Transverse colon (tissue), 4 donors: ENCODE data around the gene SAMD14.

ENCODE experiments used
- EP300 ChIP-seq: sonication (generic); formaldehyde crosslinking; IDR thresholded peaks from one replicate; pipeline ENCODE4 v1.6.1; 2017; ENCODE audit warnings: antibody characterized with exemption, low read depth
- POLR2A ChIP-seq: fragments of 450-650 bp; IDR thresholded peaks from one replicate; pipeline ENCODE4 v1.6.1; 2016; ENCODE audit warnings: antibody characterized with exemption, mild to moderate bottlenecking, moderate library complexity
- POLR2AphosphoS5 ChIP-seq, 3 donors: sonication (generic); formaldehyde crosslinking; IDR thresholded peaks; one replicate each; pipeline ENCODE4 v1.6.1; 2016; ENCODE audit warnings: antibody characterized with exemption in 3 of 3
- TF ChIP-seq, protein P1 (sequence below), 5 experiments: fragments of 200-600 bp in 3 of 5; fragments of 450-650 bp in 2 of 5; sonication (generic) in 3 of 5; IDR thresholded peaks; 1 replicate in 2 of 5; 2 replicates in 3 of 5; pipeline ENCODE4 v1.5.1; 2016 to 2017; ENCODE audit warnings: antibody characterized with exemption in 5 of 5, inconsistent platforms in 3 of 5, mild to moderate bottlenecking in 2 of 5, moderate library complexity in 1 of 5

DNA sequence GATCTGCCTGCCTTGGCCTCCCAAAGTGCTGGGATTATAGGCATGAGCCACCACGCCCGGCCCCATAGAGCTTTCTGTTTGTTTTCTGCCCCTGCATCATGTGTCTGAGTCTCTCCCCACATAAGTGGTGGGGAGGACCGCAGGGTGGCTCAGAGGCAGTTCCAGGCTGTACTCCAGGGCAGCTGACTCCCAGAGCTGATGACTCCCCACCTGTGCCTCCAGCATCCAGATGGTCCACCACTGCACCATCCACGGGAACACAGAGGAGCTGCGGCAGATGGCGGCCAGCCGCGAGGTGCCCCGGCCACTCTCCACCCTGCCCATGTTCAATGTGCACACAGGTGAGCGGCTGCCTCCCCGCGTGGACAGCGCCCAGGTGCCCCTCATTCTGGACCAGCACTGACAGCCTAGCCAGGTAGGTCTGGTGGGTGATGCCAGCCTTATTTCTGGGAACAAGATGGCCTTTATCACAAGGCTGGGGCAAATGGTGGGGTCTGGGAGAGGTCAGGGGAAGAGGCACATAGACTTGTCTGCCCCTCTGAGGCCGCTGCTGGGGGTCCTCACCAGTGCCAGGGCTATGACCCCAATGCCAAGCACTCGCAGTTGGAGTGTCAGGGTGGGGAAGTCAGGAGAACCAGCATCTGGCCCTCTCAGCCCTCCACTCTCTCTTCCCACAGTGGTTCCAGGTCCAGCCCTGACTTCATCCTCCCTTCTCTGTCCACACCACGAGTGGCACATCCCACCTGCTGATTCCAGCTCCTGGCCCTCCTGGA, 45.3 kb upstream of the SAMD14 start:
- TF ChIP-seq, protein P1, sequence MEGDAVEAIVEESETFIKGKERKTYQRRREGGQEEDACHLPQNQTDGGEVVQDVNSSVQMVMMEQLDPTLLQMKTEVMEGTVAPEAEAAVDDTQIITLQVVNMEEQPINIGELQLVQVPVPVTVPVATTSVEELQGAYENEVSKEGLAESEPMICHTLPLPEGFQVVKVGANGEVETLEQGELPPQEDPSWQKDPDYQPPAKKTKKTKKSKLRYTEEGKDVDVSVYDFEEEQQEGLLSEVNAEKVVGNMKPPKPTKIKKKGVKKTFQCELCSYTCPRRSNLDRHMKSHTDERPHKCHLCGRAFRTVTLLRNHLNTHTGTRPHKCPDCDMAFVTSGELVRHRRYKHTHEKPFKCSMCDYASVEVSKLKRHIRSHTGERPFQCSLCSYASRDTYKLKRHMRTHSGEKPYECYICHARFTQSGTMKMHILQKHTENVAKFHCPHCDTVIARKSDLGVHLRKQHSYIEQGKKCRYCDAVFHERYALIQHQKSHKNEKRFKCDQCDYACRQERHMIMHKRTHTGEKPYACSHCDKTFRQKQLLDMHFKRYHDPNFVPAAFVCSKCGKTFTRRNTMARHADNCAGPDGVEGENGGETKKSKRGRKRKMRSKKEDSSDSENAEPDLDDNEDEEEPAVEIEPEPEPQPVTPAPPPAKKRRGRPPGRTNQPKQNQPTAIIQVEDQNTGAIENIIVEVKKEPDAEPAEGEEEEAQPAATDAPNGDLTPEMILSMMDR (IDR thresholded peaks at IDR 0.05): no peak
- TF ChIP-seq POLR2AphosphoS5 (IDR thresholded peaks at IDR 0.05) (no peak), POLR2A (no peak), EP300 (no peak)
